KMS-11 (cell line): Measurements from ENCODE around the gene TFAP2B.

Source experiments
- H2AFZ ChIP-seq: fragments of 200-600 bp; sonication (generic); 2 replicates; pipeline ENCODE4 v1.6.1; 2016; ENCODE audit warnings: antibody characterized with exemption, mixed run types, low read depth
- H3K27ac ChIP-seq: fragments of 200-600 bp; sonication (generic); 2 replicates; pipeline ENCODE4 v1.6.1; 2016; ENCODE audit warnings: mild to moderate bottlenecking, mixed run types
- H3K27me3 ChIP-seq: fragments of 200-600 bp; sonication (generic); 2 replicates; pipeline ENCODE4 v1.6.1; 2017; ENCODE audit warnings: mild to moderate bottlenecking, low read depth, mixed run types, moderate library complexity; ENCODE audit not compliant: insufficient read depth
- H3K36me3 ChIP-seq: fragments of 200-600 bp; sonication (generic); 2 replicates; pipeline ENCODE4 v1.6.1; 2017; ENCODE audit warnings: mild to moderate bottlenecking, mixed run types; ENCODE audit not compliant: insufficient read depth
- H3K4me1 ChIP-seq: fragments of 200-600 bp; sonication (generic); 2 replicates; pipeline ENCODE4 v1.6.1; 2016; ENCODE audit warnings: mild to moderate bottlenecking, low read depth, mixed run types; ENCODE audit not compliant: poor library complexity, severe bottlenecking
- H3K4me2 ChIP-seq: fragments of 200-600 bp; sonication (generic); 2 replicates; pipeline ENCODE4 v1.7.0; 2016; ENCODE audit warnings: mild to moderate bottlenecking, mixed run types
- H3K4me3 ChIP-seq: fragments of 200-600 bp; sonication (generic); IDR thresholded peaks from 2 replicates; pipeline ENCODE4 v1.6.1; 2017; ENCODE audit warnings: low read depth, low read length, mixed read lengths; ENCODE audit not compliant: insufficient read depth
- H3K79me2 ChIP-seq: fragments of 200-600 bp; sonication (generic); 2 replicates; pipeline ENCODE4 v1.6.1; 2016; ENCODE audit warnings: low read depth, mixed run types; ENCODE audit not compliant: insufficient read depth
- H3K9ac ChIP-seq: fragments of 200-600 bp; sonication (generic); 2 replicates; pipeline ENCODE4 v1.6.1; 2016; ENCODE audit warnings: mild to moderate bottlenecking, mixed run types
- H4K20me1 ChIP-seq: fragments of 200-600 bp; sonication (generic); 2 replicates; pipeline ENCODE4 v1.6.1; 2016; ENCODE audit warnings: mild to moderate bottlenecking, mixed run types; ENCODE audit not compliant: insufficient read depth
- TF ChIP-seq, protein P1 (sequence below): fragments of 200-600 bp; sonication (generic); conservative IDR thresholded peaks from 2 replicates; pipeline ENCODE4 v1.6.1; 2017; ENCODE audit warnings: low read depth, mild to moderate bottlenecking, antibody characterized with exemption, low read length, moderate library complexity, mixed read lengths

TFAP2B gene

DNA sequence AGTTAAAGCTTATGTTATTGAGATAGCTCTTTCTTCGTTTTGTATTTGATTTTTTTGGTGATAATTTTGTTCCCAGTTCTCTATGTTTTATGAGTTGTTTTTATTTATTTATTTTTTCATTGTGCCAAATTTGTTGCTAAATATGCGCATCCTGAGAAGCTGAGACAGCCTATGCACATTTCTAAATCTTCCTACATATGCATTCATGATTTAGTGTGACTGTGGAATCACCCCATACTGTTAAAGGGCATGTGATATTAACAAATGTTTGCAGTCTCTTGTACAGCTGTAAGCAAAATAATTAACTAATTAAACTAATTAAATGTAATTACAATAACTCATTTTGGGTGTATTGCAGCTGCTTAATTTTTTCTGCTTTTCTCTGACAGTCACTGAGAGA is 10.4 kb downstream of the TFAP2B start:
- Histone ChIP-seq H3K9ac (no peak overlapping the region), H3K4me1 (no peaks in the 10 kb centered on the region), H3K4me2 (no peak overlapping the region), H3K27ac (no peak overlapping the region), H3K79me2 (no peaks in the 10 kb centered on the region), H3K36me3 (no peaks in the 10 kb centered on the region), H3K4me3 (no peak overlapping the region), H4K20me1 (no peaks in the 10 kb centered on the region), H3K27me3 (no peaks in the 10 kb centered on the region), H2AFZ (no peak overlapping the region)
- TF ChIP-seq, protein P1, sequence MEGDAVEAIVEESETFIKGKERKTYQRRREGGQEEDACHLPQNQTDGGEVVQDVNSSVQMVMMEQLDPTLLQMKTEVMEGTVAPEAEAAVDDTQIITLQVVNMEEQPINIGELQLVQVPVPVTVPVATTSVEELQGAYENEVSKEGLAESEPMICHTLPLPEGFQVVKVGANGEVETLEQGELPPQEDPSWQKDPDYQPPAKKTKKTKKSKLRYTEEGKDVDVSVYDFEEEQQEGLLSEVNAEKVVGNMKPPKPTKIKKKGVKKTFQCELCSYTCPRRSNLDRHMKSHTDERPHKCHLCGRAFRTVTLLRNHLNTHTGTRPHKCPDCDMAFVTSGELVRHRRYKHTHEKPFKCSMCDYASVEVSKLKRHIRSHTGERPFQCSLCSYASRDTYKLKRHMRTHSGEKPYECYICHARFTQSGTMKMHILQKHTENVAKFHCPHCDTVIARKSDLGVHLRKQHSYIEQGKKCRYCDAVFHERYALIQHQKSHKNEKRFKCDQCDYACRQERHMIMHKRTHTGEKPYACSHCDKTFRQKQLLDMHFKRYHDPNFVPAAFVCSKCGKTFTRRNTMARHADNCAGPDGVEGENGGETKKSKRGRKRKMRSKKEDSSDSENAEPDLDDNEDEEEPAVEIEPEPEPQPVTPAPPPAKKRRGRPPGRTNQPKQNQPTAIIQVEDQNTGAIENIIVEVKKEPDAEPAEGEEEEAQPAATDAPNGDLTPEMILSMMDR, result no peak

DNA sequence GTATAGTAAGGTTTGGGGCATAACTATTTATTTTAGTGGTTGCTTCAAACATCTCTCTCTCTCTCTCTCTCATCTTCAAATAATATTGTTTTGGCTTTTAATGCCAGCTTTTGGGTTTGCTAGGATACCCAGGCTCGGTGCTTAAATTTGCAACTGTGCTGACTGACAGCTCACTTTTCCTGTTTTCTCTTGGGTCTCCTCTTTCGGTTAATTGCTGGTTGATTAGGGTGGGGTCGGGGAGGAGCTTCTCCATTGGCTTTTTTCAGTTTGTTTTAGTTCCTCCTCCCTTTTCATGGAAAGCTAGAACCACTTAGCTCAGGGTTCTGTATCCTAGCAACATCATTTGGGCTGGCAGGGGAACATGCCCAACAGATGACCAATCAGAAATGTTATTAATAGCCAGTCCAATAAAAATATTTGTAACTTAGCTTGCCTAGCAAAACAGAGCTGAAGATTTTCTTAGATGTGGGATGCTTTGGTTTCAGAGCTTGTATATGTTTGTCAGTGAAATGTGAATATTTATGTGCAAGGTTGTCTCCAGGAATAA is 11.3 kb downstream of the TFAP2B start:
- TF ChIP-seq, protein P1, result no peak
- Histone ChIP-seq H3K36me3 (no peaks in the 10 kb centered on the region), H3K9ac (no peak overlapping the region), H3K4me3 (no peak overlapping the region), H2AFZ (no peak overlapping the region), H3K4me1 (no peaks in the 10 kb centered on the region), H3K27ac (no peak overlapping the region), H3K4me2 (no peak overlapping the region), H3K27me3 (no peaks in the 10 kb centered on the region), H4K20me1 (no peaks in the 10 kb centered on the region), H3K79me2 (no peaks in the 10 kb centered on the region)

DNA sequence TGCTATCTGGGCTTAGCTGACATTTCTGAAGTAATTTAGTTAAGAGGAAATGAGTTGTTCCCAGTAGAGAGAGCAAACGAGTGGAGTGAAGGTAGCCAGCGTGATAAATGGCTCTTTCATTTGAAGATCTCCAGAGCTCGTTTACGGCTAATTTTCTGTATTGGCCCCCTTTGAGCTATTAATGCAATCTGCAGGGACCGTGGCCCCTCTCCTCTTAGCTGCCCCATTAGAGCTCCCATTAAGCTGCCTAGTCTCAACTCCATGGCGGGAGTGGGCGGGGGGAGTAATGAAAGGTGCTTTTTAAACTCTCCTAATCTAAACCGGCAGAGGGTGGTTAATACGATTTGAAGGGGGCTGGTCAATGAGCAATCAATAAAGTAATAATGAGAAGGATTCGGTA is 12.5 kb downstream of the TFAP2B start:
- Histone ChIP-seq H4K20me1 (no peaks in the 10 kb centered on the region), H3K36me3 (no peaks in the 10 kb centered on the region), H3K4me2 (no peak overlapping the region), H3K27me3 (no peaks in the 10 kb centered on the region), H3K79me2 (no peaks in the 10 kb centered on the region), H3K4me1 (no peaks in the 10 kb centered on the region), H3K27ac (no peak overlapping the region), H2AFZ (no peak overlapping the region), H3K9ac (no peak overlapping the region), H3K4me3 (no peak overlapping the region)
- TF ChIP-seq, protein P1, result no peak

DNA sequence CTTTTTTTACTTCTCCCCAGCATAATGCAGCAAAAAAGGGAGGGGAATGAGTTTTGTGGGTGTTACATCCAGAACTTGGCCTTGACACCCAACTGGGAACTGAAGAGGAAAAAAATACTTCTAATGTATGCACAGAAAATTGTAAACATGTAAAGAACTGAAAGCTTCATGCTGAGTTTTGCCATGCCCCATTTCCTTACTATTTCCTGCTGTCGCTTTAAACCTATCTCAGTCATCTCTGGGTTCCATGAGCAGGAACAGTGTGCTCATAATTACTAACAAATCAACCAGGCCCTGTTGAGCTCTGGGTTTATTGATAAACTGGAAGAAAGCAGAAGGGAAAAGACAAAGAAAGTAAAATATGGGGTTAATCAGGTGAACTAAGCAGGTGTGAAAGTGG is 14.2 kb downstream of the TFAP2B start:
- no peak overlapping the region for H3K27ac ChIP-seq
- no peak overlapping the region for H3K4me3 ChIP-seq
- no peaks in the 10 kb centered on the region for H3K36me3 ChIP-seq
- no peak overlapping the region for H3K4me2 ChIP-seq
- no peaks in the 10 kb centered on the region for H4K20me1 ChIP-seq
- no peaks in the 10 kb centered on the region for H3K79me2 ChIP-seq
- H3K9ac ChIP-seq, result no peak overlapping the region
- H2AFZ ChIP-seq, result no peak overlapping the region
- TF ChIP-seq, protein P1, result no peak
- no peaks in the 10 kb centered on the region for H3K27me3 ChIP-seq
- no peaks in the 10 kb centered on the region for H3K4me1 ChIP-seq
